ENCODE measurements around the gene TTLL13. TPM values are rescaled to one million over a fixed set of nuclear protein-coding genes. Genes with fewer than 3 reads are reported as not detected.

Gene TTLL13
- total RNA-seq, 1 donor from 2014 or later, result not detected

DNA sequence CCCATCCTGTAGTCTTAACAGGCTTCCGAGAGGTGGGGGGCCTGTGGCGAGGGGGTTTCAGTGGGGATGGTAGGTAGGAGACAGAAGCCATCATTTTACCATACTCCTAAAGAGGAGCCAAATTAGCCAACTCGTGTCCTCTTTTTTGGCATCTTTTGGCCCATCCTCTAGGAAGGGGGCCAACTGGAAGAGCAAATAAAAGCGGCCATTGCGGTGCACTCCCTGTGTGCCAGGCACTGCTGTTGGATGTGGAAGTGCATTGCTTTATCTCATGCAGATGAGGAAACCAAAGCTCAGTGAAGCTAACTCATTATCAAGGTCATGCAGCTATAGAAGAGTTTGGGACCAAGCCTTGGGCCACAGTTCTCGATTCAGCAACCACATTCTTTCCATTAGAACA is 42.1 kb upstream of the TTLL13 start:
- TF ChIP-seq CTCF (IDR thresholded peaks at IDR 0.05), result no peak
- H3K36me3 ChIP-seq, result peaks cover 16% of the 10 kb centered on the region
- intact Hi-C loops (cut with DNase I), result no loop called here
- H3K4me3 ChIP-seq, result no peak overlapping the region
- H3K27ac ChIP-seq, result no peak overlapping the region
- ATAC-seq (no peak), DNase-seq (no peak)
- no peaks in the 10 kb centered on the region for H3K27me3 ChIP-seq (ENCODE audit: low read depth)
- peaks cover 35% of the 10 kb centered on the region for H3K4me1 ChIP-seq
- H3K9me3 ChIP-seq, result no peaks in the 10 kb centered on the region

DNA sequence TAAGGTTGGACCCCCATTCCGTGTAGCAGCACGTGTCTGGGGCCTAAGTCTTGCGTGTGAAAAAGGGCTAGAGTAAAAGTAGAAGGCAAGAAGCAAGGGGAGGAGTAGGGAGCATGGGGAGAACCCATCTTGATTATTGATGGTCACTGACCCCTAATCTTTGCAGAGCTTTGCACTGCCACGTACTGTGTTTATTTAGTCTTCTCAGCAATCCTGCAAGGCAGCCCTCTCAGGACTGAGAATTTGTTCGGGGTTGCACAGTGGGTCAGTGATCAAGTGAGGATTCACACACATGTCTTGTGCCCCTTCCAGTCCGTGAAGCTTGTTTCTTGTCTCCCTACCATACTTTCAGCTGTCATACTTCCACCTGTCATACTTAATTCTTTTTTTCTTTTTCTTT is 41.0 kb upstream of the TTLL13 start:
- DNase-seq (no peak), ATAC-seq (no peak)
- H3K9me3 ChIP-seq, result no peaks in the 10 kb centered on the region
- H3K36me3 ChIP-seq, result peaks cover 16% of the 10 kb centered on the region
- no peak overlapping the region for H3K4me3 ChIP-seq
- intact Hi-C loops (cut with DNase I), result no loop called here
- H3K4me1 ChIP-seq, result peaks cover 36% of the 10 kb centered on the region
- H3K27ac ChIP-seq, result no peak overlapping the region
- H3K27me3 ChIP-seq (ENCODE audit: low read depth), result no peaks in the 10 kb centered on the region
- no peak for TF ChIP-seq CTCF (IDR thresholded peaks at IDR 0.05)

GRCh38 chr15:90209591-90209990 is 39.8 kb upstream of the TTLL13 start:
- intact Hi-C loops (cut with DNase I), result no loop called here
- no peaks in the 10 kb centered on the region for H3K27me3 ChIP-seq (ENCODE audit: low read depth)
- H3K27ac ChIP-seq, result no peak overlapping the region
- no peak overlapping the region for H3K4me3 ChIP-seq
- H3K36me3 ChIP-seq, result peaks cover 16% of the 10 kb centered on the region
- no peak for TF ChIP-seq CTCF (IDR thresholded peaks at IDR 0.05)
- ATAC-seq (no peak), DNase-seq (no peak)
- peaks cover 45% of the 10 kb centered on the region for H3K4me1 ChIP-seq
- H3K9me3 ChIP-seq, result no peaks in the 10 kb centered on the region

DNA sequence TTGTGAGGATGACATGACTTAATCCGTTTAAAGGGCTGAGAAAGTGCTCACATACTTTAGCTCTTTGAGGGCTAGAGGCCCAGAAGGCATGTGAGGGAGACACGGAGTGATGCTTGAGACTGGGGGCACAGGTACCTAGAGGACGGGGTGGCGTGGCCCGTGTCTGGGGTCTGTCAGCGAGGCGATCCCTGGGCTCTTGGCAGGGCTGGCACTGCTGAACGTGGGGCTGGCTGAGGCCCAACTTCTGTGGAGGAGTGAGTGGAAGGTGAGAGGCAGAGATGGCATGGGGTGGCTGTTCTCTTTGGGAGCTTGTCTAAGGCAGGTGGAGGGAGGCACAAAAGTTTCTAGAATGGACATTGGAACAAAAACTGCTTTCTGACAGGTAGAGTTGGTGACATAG is 38.8 kb upstream of the TTLL13 start:
- H3K27me3 ChIP-seq (ENCODE audit: low read depth), result no peaks in the 10 kb centered on the region
- DNase-seq (no peak), ATAC-seq (no peak)
- H3K4me3 ChIP-seq, result no peak overlapping the region
- intact Hi-C loops (cut with DNase I), result no loop called here
- peaks cover 25% of the 10 kb centered on the region for H3K36me3 ChIP-seq
- no peaks in the 10 kb centered on the region for H3K9me3 ChIP-seq
- H3K27ac ChIP-seq, result no peak overlapping the region
- no peak for TF ChIP-seq CTCF (IDR thresholded peaks at IDR 0.05)
- H3K4me1 ChIP-seq, result peaks cover 48% of the 10 kb centered on the region

- peak overlapping the region; percentile 36 for H3K27ac ChIP-seq
- H3K9me3 ChIP-seq, result no peaks in the 10 kb centered on the region
- peaks cover 48% of the 10 kb centered on the region for H3K4me1 ChIP-seq
- no peak for ATAC-seq
- DNase-seq, result no peak
- H3K36me3 ChIP-seq, result peaks cover 23% of the 10 kb centered on the region
- intact Hi-C loops (cut with DNase I), result no loop called here
- no peak overlapping the region for H3K4me3 ChIP-seq
- H3K27me3 ChIP-seq (ENCODE audit: low read depth), result no peaks in the 10 kb centered on the region
- no peak for TF ChIP-seq CTCF (IDR thresholded peaks at IDR 0.05)
Observed at GRCh38 chr15:90211009-90211408, 38.3 kb upstream of the TTLL13 start.
